Measurements from ENCODE around the gene EFL1.

The EFL1 gene

DNA sequence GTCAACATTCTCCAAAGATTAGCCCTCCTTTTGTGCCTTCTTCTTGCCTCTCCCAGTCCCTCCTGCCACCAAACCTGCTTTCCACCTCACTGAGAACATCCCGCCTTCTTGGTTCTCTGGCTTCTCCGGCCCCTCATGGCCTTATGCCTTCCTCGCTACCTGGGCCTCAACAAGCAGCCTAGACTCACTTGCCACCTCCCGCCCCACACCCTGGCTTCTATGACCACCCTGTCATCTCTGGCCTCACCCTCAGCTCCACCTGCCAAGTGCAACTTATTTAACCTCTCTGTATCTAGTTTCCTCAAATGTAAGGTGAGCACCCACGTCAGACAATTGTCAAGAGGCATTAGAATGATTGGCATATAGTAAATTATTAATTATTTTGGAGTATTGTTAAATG lies 147.9 kb downstream of the EFL1 start:
- DNase-seq = no peak

DNA sequence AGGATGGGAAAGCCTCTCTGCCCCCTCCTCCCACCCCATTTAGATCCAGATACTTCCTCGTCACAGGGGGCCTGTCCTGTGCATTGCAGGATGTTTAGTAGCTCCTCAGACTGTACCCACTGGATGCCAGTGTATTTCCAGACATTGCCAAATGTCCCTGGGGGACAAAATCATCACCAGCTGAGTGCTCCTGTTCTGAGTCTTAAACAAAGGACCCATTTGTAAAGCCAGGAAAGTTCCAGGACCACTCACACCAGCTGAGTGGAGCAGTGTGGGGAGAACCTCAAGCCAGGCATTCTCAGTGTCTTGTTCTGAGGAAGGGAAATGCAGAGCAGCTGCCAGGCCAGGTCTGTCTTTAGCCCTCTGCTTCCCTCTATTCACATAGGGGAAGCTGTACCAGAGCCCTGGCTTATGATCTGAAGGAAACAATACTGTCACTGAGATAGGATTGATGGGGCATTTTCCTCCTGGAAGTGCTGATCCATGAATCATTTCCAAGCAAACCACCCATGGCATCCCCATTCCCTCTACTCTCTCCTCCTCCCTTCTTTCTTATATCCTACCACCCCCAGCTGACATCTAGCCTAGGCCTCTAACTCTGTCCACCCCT lies 149.3 kb downstream of the EFL1 start:
- no peak for DNase-seq

- DNase-seq = no peak
Measured at GRCh38 chr15:82111918-82112317, 150.6 kb downstream of the EFL1 start.

DNA sequence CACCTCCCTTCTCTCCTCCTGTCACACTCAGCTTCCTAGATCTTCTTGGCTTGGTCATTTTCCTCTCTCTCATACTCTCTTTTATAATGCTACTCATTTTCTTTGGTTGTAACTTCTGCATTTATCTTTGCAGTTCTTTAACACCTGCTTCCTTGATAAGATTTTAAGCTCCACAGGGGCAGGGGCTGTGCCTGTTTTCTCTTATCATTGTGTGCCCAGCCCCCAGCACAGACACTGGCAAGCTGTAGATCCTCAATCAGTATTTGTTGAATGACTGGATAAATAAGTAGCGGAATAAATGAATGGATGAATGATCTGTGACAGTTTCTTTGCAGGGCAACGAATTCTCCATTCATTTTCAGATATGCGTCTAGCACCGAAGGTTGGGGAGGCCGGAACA lies 152.4 kb downstream of the EFL1 start:
- no peak for DNase-seq

DNA sequence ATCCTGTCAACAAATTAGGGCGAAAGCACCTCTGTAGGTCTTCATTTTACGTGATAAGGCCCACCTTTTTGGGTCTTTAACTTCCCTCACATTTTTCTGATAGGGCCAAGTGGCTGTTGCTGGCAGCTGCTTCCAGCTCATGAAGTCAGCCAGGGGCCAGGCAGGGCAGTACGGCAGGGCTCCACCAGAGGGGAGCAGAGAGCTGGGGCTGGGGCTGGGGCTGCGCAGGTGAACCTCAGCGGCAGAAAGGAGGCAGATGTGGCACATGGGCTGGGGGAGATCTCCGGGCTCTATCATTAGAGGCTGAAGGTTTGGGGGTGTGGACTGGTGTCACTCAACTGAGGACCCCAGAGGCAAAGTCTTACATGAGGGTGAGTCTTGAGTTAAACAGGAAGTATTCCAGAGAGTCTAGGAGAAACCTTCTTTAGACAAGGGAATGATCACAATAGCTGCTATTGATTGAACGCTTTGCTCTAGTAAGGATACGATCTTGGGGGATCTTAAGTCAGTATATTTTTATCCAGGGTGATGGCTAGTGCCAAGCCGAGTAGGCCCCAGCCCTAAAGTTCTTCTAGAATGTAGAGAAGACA lies 153.9 kb downstream of the EFL1 start:
- DNase-seq = no peak

DNA sequence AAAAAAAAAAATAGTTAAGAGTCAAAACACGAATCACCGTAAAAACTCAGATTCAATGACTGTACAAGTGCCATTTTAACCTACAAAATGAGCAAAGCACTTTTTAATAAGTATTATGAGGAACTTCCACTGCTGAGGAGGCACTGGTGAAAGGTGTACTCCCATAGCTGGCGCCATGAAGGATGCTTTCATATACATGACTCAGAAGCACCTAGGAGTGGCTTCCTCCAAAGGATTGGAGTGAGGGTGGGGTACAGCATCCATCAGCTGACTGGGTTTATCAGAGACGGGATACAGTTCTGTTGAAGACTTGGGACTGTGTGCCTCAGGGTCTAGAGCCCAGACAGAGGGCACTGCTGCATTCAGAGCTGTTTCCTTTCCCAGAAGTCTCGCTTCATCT lies 155.9 kb downstream of the EFL1 start:
- no peak for DNase-seq

GRCh38 chr15:82105451-82106215 lies 156.9 kb downstream of the EFL1 start:
- DNase-seq = peak; percentile 76

- DNase-seq = no peak
Measured at GRCh38 chr15:82103468-82103867, 159.1 kb downstream of the EFL1 start.

GRCh38 chr15:82100111-82100929 lies 162.2 kb downstream of the EFL1 start:
- DNase-seq = no peak

GRCh38 chr15:82098674-82099073 lies 163.9 kb downstream of the EFL1 start:
- no peak for DNase-seq

GRCh38 chr15:82095803-82096202 lies 166.7 kb downstream of the EFL1 start:
- no peak for DNase-seq

- DNase-seq = no peak
Measured at GRCh38 chr15:82093774-82094211, 168.7 kb downstream of the EFL1 start.

GRCh38 chr15:82093325-82093724 lies 169.2 kb downstream of the EFL1 start:
- no peak for DNase-seq

DNA sequence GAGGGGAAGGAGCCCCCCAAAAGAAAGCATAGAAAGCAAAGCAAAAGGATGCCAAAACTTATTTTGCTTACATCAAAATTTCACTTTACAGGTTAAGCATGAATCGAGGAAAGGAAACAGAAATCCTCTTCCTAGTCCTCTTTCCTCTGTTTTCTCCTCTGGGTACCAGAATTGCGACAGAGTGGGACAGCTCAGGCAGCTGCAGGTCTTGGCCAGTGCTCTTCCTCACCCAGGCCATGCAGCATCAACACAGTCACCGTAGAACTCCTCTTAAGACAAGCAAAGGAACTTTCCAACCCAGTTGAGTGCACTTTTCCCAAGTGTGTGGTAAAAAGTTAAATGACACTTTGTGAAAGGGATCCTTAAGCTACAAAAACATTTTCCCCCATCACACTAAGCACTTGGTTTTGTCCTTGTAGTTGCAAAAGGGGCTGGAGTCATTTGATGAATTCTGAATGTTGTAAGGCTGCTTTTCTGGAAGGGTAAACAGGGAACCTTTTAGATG lies 170.8 kb downstream of the EFL1 start:
- DNase-seq = no peak

- no peak for DNase-seq
Measured at GRCh38 chr15:82086243-82086995, 176.1 kb downstream of the EFL1 start.

- DNase-seq = no peak
Measured at GRCh38 chr15:82081914-82082762, 180.4 kb downstream of the EFL1 start.

DNA sequence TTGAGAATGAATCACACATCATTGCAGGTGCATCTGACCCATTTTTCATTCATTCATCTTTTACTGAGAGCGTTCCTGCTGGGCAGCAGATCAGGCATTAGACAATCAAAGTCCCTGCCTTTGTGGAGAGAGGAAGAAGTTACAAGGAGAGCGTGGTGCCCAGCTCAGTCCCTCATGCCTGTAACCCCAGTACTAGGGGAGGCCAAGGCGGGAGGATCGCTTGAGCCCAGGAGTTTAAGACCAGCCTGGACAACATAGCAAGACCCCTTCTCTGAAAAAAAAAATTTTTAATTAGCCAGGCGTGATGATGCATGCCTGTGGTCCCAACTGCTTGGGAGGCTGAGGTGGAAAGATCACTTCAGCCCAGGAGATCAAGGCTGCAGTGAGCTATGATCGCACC lies 181.8 kb downstream of the EFL1 start:
- no peak for DNase-seq

All from DMS153 (cell line).